ENCODE data around the gene ATP6V1F.

Gene ATP6V1F

GRCh38 chr7:128843938-128844621 is 18.6 kb upstream of the ATP6V1F start:
- no peaks in the 10 kb centered on the region for H4K20me1 ChIP-seq (ENCODE audit: control insufficient read depth, insufficient read depth, low read depth, low read length)
- H3K79me2 ChIP-seq (ENCODE audit: control insufficient read depth, low read length), result no peaks in the 10 kb centered on the region
- H3F3A ChIP-seq (ENCODE audit: control insufficient read depth, insufficient read depth), result no peaks in the 10 kb centered on the region
- no peak overlapping the region for H3K4me3 ChIP-seq (ENCODE audit: low read length)
- peaks cover 17% of the 10 kb centered on the region for H3K4me1 ChIP-seq (ENCODE audit: control insufficient read depth, low read length)
- H3K36me3 ChIP-seq (ENCODE audit: control insufficient read depth, low read length), result no peaks in the 10 kb centered on the region
- H3K27me3 ChIP-seq (ENCODE audit: control insufficient read depth, low read length), result no peaks in the 10 kb centered on the region
- H3K9me3 ChIP-seq (ENCODE audit: control insufficient read depth, insufficient read depth, low read length), result no peaks in the 10 kb centered on the region
- H3K9me2 ChIP-seq (replicated peaks; ENCODE audit: control insufficient read depth, low read length), result no peaks in the 10 kb centered on the region
- H3K4me2 ChIP-seq (ENCODE audit: low read length), result no peak overlapping the region
- TF ChIP-seq, protein P1, sequence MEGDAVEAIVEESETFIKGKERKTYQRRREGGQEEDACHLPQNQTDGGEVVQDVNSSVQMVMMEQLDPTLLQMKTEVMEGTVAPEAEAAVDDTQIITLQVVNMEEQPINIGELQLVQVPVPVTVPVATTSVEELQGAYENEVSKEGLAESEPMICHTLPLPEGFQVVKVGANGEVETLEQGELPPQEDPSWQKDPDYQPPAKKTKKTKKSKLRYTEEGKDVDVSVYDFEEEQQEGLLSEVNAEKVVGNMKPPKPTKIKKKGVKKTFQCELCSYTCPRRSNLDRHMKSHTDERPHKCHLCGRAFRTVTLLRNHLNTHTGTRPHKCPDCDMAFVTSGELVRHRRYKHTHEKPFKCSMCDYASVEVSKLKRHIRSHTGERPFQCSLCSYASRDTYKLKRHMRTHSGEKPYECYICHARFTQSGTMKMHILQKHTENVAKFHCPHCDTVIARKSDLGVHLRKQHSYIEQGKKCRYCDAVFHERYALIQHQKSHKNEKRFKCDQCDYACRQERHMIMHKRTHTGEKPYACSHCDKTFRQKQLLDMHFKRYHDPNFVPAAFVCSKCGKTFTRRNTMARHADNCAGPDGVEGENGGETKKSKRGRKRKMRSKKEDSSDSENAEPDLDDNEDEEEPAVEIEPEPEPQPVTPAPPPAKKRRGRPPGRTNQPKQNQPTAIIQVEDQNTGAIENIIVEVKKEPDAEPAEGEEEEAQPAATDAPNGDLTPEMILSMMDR (IDR thresholded peaks at IDR 0.05; ENCODE audit: low read depth, low read length, poor library complexity, severe bottlenecking), result no peak
- H3K27ac ChIP-seq (ENCODE audit: low read depth, low read length), result no peak overlapping the region

DNA sequence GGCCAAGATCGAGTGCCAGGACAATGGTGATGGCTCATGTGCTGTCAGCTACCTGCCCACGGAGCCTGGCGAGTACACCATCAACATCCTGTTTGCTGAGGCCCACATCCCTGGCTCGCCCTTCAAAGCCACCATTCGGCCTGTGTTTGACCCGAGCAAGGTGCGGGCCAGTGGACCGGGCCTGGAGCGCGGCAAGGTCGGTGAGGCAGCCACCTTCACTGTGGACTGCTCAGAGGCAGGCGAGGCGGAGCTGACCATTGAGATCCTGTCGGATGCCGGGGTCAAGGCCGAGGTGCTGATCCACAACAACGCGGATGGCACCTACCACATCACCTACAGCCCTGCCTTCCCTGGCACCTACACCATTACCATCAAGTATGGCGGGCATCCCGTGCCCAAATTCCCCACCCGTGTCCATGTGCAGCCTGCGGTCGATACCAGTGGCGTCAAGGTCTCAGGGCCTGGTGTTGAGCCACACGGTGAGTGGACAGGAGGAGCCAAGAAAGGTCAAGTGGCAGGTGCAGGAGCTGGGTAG is 17.8 kb upstream of the ATP6V1F start:
- H3K36me3 ChIP-seq (ENCODE audit: control insufficient read depth, low read length), result no peaks in the 10 kb centered on the region

DNA sequence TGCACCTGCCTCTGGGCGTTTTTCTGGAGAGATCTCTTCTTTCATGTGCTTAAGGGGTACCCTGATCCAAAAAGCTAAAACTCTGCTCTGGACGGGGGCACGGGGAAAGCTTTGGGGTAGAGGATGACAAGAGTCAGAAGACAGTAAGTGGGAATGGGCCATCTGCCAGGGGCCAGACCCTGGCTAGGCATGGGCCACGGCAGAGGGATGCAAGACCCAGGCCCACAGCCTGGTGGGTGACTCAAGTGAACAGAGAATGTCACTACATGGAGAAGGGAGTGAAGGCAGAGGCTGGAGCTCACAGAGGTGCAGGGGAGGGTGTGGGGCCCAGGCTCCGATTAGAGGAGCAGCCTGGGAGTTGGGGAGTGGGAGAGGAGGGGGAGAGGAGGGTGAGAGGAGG is 17.2 kb upstream of the ATP6V1F start:
- Histone ChIP-seq H4K20me1 (ENCODE audit: control insufficient read depth, insufficient read depth, low read depth, low read length) (no peaks in the 10 kb centered on the region), H3K4me1 (ENCODE audit: control insufficient read depth, low read length) (peaks cover 17% of the 10 kb centered on the region), H3K27ac (ENCODE audit: low read depth, low read length) (no peak overlapping the region), H3K9me3 (ENCODE audit: control insufficient read depth, insufficient read depth, low read length) (no peaks in the 10 kb centered on the region), H3K9me2 (replicated peaks; ENCODE audit: control insufficient read depth, low read length) (no peaks in the 10 kb centered on the region), H3F3A (ENCODE audit: control insufficient read depth, insufficient read depth) (no peaks in the 10 kb centered on the region), H3K4me2 (ENCODE audit: low read length) (no peak overlapping the region), H3K27me3 (ENCODE audit: control insufficient read depth, low read length) (no peaks in the 10 kb centered on the region), H3K79me2 (ENCODE audit: control insufficient read depth, low read length) (no peaks in the 10 kb centered on the region), H3K4me3 (ENCODE audit: low read length) (no peak overlapping the region), H3K36me3 (ENCODE audit: control insufficient read depth, low read length) (no peaks in the 10 kb centered on the region)
- TF ChIP-seq, protein P1 (IDR thresholded peaks at IDR 0.05; ENCODE audit: low read depth, low read length, poor library complexity, severe bottlenecking), result no peak
- no peak for TF ChIP-seq EZH2phosphoT487 (IDR thresholded peaks at IDR 0.05; ENCODE audit: borderline replicate concordance, low read length)

More for the DNA sequence above, 17.8 kb upstream of the ATP6V1F start:
- no peak overlapping the region for H3K4me2 ChIP-seq (ENCODE audit: low read length)
- peaks cover 17% of the 10 kb centered on the region for H3K4me1 ChIP-seq (ENCODE audit: control insufficient read depth, low read length)
- H3K27ac ChIP-seq (ENCODE audit: low read depth, low read length), result no peak overlapping the region
- no peaks in the 10 kb centered on the region for H3K27me3 ChIP-seq (ENCODE audit: control insufficient read depth, low read length)
- no peaks in the 10 kb centered on the region for H4K20me1 ChIP-seq (ENCODE audit: control insufficient read depth, insufficient read depth, low read depth, low read length)
- H3F3A ChIP-seq (ENCODE audit: control insufficient read depth, insufficient read depth), result no peaks in the 10 kb centered on the region
- no peaks in the 10 kb centered on the region for H3K79me2 ChIP-seq (ENCODE audit: control insufficient read depth, low read length)
- no peaks in the 10 kb centered on the region for H3K9me3 ChIP-seq (ENCODE audit: control insufficient read depth, insufficient read depth, low read length)
- TF ChIP-seq, protein P1 (IDR thresholded peaks at IDR 0.05; ENCODE audit: low read depth, low read length, poor library complexity, severe bottlenecking), result no peak
- TF ChIP-seq EZH2phosphoT487 (IDR thresholded peaks at IDR 0.05; ENCODE audit: borderline replicate concordance, low read length), result no peak
- H3K4me3 ChIP-seq (ENCODE audit: low read length), result no peak overlapping the region
- no peaks in the 10 kb centered on the region for H3K9me2 ChIP-seq (replicated peaks; ENCODE audit: control insufficient read depth, low read length)
